ENCODE results near the gene PRKAB1.

GRCh38 chr12:119683413-119683812 lies 15.5 kb downstream of the PRKAB1 start:
- TF ChIP-seq CTCF (IDR thresholded peaks at IDR 0.05) (no peak), HOXB5 (CRISPR knock-in tag; IDR thresholded peaks at IDR 0.05) (no peak), ZSCAN20 (CRISPR knock-in tag; IDR thresholded peaks at IDR 0.05) (no peak), ZFP36 (IDR thresholded peaks at IDR 0.05; ENCODE audit: borderline replicate concordance, partially characterized antibody) (no peak), PBX3 (IDR thresholded peaks at IDR 0.05) (no peak), HDAC2 (IDR thresholded peaks at IDR 0.05) (no peak)

All from A549 (cell line).